NCI-H2107 treated with DMSO at 0.1 percent for 48 hours (cell line): Measurements from ENCODE around the gene RNF151.
"Not testable (repeated sequence)": the region's sequence is repeated elsewhere in the genome, so short reads cannot be mapped to it uniquely, and the experiment has no call there.

Experiments
- DNase-seq: peaks from one replicate; lab custom pipeline; 2025; ENCODE audit not compliant: unreplicated experiment; lab: John Stamatoyannopoulos, UW

Gene RNF151

DNA sequence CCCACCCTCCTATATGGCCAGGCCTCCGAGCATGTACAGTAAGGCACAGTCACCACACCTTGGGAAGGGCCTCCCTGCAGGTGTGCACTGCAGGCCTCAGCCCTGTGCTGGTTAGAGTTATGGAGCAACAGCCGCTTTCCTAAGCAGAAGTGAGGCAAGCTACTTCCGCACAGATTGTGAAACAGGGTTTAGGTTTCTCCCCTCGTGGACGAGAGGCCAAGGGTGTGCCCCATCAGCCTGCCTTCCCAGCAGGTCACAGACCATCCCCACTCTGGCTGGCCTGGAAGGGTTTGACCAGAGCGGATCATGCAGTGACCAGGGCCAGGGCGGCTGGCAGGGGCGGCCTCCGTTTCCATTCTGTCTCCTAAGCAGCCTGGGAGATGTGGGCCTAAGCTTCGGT lies 28.3 kb upstream of the RNF151 start:
- DNase-seq: no peak

GRCh38 chr16:1938910-1939309 lies 27.7 kb upstream of the RNF151 start:
- DNase-seq: no peak

DNA sequence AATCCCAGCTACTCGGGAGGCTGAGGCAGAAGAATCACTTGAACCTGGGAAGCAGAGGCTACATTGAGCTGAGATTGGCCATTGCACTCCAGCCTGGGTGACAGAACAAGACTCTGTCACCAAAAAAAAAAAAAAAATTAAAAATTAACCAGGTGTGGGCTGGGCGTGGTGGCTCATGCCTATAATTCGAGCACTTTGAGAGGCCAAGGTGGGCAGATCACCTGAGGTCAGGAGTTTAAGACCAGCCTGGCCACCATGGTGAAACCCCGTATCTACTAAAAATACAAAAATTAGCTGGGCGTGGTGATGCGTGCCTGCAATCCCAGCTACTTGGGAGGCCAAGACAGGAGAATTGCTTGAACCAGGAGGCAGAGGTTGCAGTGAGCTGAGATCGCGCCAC lies 26.8 kb upstream of the RNF151 start:
- not testable (repeated sequence) for DNase-seq

DNA sequence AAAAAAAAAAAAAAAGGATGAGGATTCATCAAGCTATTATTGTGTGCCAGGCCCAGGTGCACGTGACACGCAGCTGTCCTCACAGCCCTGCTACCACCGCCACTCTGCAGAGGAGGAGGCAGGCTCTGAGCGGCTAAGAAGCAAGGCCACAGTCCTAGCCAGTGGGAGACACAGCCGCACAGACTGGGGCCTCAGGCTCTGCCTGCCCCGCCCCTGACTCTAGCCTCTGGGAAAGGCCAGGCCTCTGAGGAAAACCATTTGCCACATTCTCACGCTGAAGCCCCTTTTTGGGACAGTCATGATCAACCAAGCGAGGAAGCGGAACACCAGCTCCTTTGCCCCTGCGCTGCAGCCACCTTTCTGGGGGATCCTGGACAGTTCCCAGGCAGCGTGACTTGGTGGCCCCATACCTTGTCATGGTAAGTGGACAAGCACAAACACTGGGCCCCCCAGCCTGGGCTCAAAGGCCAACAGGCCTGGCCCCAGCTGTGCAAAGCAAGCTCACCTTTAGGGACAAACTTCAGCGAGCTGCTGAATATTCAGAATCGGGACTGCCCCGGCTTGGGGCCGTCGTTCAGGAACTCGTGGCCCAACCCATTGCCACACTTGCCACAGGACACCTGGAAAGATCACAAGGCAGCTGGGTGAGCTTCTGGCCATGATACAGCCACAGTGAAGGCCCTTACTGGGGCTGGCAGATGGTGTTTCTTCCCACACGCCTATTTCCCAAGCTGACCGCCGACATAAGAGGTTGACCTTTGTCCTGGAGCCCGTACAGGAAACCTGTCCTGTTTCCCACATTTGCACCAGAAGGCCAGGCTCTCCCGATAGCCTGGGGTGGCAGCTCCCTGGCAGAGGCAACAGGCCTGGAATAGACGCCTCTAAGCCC lies 26.1 kb upstream of the RNF151 start:
- DNase-seq: no peak

GRCh38 chr16:1941162-1942046 lies 25.3 kb upstream of the RNF151 start:
- DNase-seq: no peak

GRCh38 chr16:1942047-1942809 lies 24.4 kb upstream of the RNF151 start:
- DNase-seq: no peak

DNA sequence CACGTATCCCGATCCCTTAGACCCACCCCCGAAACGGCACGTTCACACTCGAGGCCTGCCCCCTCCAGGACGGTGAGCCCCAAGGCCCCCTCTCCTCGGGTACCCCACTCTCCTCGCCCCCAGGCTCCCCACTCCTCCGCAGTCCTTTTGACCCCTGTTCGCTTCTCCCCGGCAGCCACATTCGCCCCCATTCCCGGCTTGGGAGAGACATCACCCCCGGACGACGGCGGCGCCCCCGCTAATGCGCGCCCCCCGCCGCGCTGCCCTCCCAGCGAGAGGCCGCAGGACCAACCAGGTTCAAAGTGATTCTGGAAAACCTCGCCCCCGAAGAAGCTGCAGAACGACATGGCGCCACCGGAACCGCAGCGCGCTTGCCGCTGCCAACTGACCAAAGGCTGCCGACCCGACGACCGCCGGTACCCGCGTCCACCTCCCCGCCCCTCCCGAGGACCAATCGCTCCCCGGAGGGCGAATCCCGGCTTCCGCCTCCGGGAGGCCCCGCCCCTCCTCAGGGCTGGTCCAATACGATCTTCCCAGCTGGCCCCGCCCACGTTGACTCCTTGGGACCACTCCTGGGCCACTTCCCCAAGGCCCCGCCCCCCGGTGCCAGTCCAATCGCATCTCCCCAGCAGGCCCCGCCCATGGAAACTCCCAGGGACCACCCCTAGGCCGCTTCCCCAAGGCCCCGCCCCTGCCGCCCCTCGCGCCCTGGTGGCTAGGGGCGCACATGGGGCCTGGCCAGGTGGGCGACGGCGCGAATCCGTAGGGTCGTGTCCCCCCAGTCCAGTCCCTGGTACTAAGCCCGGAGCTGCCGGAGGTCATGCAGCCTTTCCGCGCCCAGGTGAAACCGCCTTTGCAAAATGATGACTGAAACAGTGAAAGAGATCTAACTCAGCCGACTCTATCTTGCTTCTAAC lies 23.6 kb upstream of the RNF151 start, which contains the start of gene MSRB1:
Gene MSRB1 (minus strand): TSS at position 390 of the 917 bp plus-strand sequence. CDS start 43 bp downstream, at position 347.
- DNase-seq: peak; percentile 96

DNA sequence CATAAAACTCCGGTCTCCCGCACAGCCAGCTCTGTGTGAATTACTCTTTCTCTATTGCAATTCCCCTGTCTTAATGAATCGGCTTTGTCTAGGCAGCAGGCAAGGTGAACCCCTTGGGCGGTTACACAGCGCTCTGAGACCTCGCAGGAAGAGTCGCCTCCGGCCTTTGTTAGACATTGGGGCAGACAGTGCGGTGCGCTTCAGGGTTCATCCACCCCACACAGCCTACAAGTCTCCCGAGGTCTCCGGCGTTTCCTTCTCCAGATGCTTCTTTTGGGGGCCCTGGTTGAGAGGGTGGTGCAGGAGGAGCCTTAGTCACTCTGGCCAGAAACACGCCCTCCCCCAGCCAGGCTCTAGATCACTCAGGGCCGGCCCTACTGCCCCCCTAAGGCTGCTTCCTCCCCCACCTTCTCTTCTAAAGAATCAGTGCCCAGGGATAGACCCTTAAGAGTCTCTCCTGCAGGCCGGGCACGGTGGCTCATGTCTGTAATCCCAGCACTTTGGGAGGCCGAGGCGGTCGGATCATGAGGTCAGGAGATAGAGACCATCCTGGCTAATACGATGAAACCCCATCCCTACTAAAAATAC lies 21.9 kb upstream of the RNF151 start:
- no peak for DNase-seq

GRCh38 chr16:1945559-1946391 lies 20.9 kb upstream of the RNF151 start:
- DNase-seq: no peak

GRCh38 chr16:1946495-1947368 lies 19.9 kb upstream of the RNF151 start:
- no peak for DNase-seq

DNA sequence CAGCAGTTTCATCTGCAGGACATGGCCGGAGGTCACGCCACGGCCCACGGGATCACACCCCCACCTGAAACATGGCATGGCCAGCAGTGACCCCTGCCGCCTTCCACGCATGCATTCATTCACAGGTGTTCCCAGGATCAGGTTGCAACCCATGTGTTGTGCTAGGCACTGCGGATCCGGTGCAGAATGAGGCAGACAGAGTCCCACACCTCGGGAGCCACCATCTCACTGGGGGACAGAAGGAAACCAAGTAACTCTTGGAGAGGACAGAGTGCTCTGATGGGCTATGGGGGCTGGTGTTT lies 19.3 kb upstream of the RNF151 start:
- no peak for DNase-seq

DNA sequence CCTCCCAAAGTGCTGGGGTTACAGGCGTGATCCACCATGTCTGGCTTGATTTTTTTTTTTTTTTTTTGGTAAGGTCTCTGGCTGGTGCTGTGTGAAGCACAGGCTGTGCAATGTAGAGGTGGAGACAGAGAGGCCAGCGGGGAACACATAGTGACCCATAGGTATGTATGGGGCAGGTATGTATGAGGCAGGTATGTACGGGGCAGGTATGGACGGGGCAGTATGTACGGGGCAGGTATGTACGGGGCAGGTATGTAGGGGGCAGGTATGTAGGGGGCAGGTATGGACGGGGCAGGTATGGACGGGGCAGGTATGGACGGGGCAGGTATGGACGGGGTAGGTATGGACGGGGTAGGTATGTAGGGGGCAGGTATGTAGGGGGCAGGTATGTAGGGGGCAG lies 17.1 kb upstream of the RNF151 start:
- no peak for DNase-seq

GRCh38 chr16:1950047-1950446 lies 16.6 kb upstream of the RNF151 start:
- DNase-seq: no peak

DNA sequence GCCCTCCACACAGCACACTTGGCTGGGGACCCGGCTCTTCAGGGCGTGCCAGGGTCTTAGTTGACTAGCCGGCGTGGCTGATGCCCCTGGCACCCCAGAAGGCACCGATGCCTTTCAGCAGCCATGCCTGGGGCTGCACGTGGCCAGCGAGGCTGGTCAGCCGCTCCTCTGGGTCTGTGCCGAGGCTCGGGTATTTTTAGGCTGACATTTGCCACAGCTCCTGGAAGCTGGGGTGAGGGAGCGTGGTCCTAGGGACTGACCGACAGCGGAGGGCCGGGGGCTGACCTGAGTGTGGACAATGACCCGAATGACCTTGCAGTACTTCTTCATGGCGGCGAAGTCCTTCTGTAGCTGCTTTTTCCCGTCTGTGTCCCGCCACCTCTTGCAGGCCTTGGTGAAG lies 16.1 kb upstream of the RNF151 start:
- no peak for DNase-seq

DNA sequence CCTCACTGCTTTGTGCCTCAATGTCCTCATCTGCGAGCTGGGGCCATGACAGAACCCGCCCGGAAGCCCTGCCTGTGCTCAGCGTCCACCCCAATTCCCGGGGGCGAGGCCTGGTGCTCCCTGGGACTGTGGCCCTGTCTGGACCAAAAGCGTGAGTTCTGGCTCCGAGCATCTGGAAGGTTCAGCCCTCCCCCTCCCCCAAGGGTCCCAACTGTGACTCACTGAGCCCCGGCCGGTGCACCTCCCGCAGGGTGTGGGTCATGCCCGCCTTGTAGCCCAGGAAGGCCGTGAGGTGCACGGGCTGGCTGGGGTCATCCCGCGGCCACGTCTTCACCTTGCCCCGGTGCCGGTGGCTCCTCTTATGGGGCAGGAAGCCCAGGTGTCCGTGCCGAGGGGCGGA lies 12.9 kb upstream of the RNF151 start:
- no peak for DNase-seq

DNA sequence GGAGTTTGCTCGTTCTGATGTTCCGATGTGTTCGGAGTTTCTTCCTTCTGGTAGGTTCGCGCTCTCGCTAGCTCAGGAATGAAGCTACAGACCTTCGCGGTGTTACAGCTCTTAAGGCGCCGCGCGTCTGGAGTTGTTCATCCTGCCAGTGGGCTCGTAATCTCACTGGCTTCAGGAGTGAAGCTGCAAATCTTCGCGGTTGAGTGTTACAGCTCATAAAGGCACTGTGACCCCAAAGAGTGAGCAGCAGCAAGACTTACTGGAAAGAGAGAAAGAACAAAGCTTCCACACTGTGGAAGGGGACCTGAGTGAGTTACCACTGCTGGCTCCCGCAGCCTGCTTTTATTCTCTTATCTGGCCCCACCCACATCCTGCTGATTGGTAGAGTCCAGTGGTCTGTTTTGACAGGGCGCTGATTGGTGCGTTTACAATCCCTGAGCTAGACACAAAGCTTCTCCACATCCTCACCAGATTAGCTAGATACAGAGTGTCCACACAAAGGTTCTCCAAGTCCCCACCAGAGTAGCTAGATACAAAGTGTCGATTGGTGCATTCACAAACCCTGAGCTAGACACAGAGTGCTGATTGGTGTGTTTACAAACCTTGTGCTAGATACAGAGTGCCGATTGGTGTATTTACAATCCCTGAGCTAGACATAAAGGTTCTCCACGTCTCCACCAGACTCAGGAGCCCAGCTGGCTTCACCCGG lies 9.1 kb upstream of the RNF151 start:
- not testable (repeated sequence) for DNase-seq

DNA sequence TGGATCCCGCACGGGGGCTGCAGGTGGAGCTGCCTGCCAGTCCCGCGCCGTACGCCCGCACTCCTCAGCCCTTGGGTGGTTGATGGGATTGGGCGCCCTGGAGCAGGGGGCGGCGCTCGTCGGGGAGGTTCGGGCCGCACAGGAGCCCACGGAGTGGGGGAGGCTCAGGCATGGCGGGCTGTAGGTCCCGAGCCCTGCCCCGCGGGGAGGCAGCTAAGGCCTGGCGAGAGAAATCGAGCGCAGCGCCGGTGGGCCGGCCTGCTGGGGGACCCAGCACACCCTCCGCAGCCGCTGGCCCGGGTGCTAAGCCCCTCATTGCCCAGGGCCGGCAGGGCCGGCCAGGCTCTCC lies 8.5 kb upstream of the RNF151 start:
- not testable (repeated sequence) for DNase-seq
